Kidney (tissue), 14 donors: ENCODE results near the gene CCNY. TPM values are rescaled to one million over a fixed set of nuclear protein-coding genes. Genes with fewer than 3 reads are reported as not detected.

Experiments used
- DNase-seq, 5 donors: peaks; one replicate each; pipeline ENCODE4 v3.0.0-alpha.2; 2013 to 2020
- FAIRE-seq: peaks from 2 replicates; lab custom pipeline; 2012; peaks lifted over from hg19 to GRCh38; lab: Jason Lieb, UNC
- H3K27ac ChIP-seq, 2 donors: one replicate each; pipeline ENCODE4 v1.7.0; 2013; ENCODE audit warnings: low read depth in 2 of 2, low read length in 2 of 2, inconsistent platforms in 1 of 2
- H3K27me3 ChIP-seq: one replicate; pipeline ENCODE4 v1.7.1; 2013; ENCODE audit warnings: low read length, inconsistent platforms; ENCODE audit not compliant: control insufficient read depth, insufficient read depth
- H3K36me3 ChIP-seq, 3 donors: one replicate each; pipeline versions ENCODE4 v1.7.0 to v1.7.1; 2013; ENCODE audit warnings: low read length in 3 of 3, control low read depth in 1 of 3, inconsistent platforms in 1 of 3; ENCODE audit not compliant: insufficient read depth in 3 of 3, control insufficient read depth in 2 of 3
- H3K4me1 ChIP-seq, 3 donors: one replicate each; pipeline versions ENCODE4 v1.7.0 to v1.7.1; 2013; ENCODE audit warnings: low read length in 3 of 3, inconsistent platforms in 1 of 3, low read depth in 1 of 3; ENCODE audit not compliant: control insufficient read depth in 2 of 3, insufficient read depth in 2 of 3
- H3K4me3 ChIP-seq, 3 donors: one replicate each; pipeline versions ENCODE4 v1.7.0 to v1.8.1; 2013; ENCODE audit warnings: low read length in 3 of 3, control low read depth in 1 of 3, inconsistent platforms in 1 of 3
- H3K9ac ChIP-seq, 3 donors: one replicate each; pipeline versions ENCODE4 v1.7.0 to v1.7.1; 2013; ENCODE audit warnings: low read length in 3 of 3, control low read depth in 1 of 3, inconsistent platforms in 1 of 3
- H3K9me3 ChIP-seq, 3 donors: one replicate each; pipeline versions ENCODE4 v1.7.0 to v1.7.1; 2013; ENCODE audit warnings: low read length in 3 of 3, control low read depth in 1 of 3, inconsistent platforms in 1 of 3; ENCODE audit not compliant: control insufficient read depth in 2 of 3, insufficient read depth in 1 of 3
- CTCF ChIP-seq: IDR thresholded peaks from 3 replicates; pipeline ENCODE4 v1.5.1; 2012; ENCODE audit warnings: mild to moderate bottlenecking, moderate library complexity, borderline replicate concordance; ENCODE audit not compliant: insufficient read depth; ENCODE audit errors: extremely low read depth
- intact Hi-C: fragments of 100-400 bp; cut with DNase I; formaldehyde crosslinking; loops from one replicate; pipeline ENCODE4 v1.11.1; 2022
- polyA plus RNA-seq: library from polyadenylated mRNA; stranded (reverse); fragments of 350-450 nt; fragmentation: Illumina TruSeq; extraction: RNeasy Lipid Tissue Mini Kit (QIAGEN cat#74804); gene quantifications from one replicate; pipeline ENCODE4 v1.2.3, GENCODE V29; 2014; ENCODE audit warnings: low read depth, low replicate concordance; ENCODE audit not compliant: insufficient read depth
- total RNA-seq: library from RNA; stranded (reverse); fragmentation: NEBNext Ultra II Directional; extraction: Animal tissue kit (Norgen Biotek cat#: 25700); gene quantifications from one replicate; pipeline ENCODE4 v1.2.1, GENCODE V29; 2021
- donor health status: control.
- donor health status: control.
- donor health status: control.
- donor health status: control.
- donor health status: control.
- donor health status: DM: yes; HTN: yes; CAD: no.
- donor health status: Normal renal cell carcinoma (clear cell type).

Gene CCNY
- total and polyA plus RNA-seq, 2 donors from 2014 or later = 45.6 to 77.2 TPM

GRCh38 chr10:35341521-35341920, 5.2 kb downstream of the CCNY start:
- H3K4me1 ChIP-seq = peaks cover 0 to 20% (median 7%) of the 10 kb centered on the region in 3 donors

DNA sequence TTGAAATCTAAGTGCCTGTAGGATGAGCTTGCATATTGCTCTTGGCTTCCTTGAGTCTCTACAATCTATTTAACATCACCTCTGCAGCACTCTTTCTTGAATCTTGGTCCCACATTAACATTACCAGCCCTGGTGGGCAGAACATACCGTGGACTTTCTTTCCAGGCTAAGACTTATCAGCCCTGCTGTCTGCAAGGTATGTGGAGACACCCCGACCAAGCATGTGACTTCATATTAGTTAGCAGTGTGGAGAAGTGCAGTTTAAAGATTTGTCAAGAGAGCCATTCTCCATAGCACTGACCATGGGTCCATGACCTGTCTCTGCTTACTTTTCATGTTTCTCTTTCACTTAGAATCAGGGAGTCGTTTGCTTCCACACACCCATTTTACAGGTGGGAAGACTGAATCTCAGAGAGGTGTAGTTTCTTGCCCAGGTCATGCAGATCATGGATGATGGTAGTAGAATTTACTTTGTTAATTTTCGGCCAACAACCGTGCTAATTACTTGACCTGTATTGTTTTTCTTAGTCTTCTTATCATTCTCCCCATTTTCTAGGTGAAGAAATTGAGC, 6.0 kb downstream of the CCNY start:
- H3K27me3 ChIP-seq = no peaks in the 10 kb centered on the region
- intact Hi-C loops = no loop called here
- H3K27ac ChIP-seq = no peak overlapping the region
- DNase-seq (no peak), FAIRE-seq (no peak)
- no peak overlapping the region for H3K9ac ChIP-seq
- no peaks in the 10 kb centered on the region for H3K36me3 ChIP-seq
- H3K4me3 ChIP-seq = no peak overlapping the region
- no peak for TF ChIP-seq CTCF
- no peaks in the 10 kb centered on the region for H3K9me3 ChIP-seq
- peaks cover 0 to 20% (median 14%) of the 10 kb centered on the region in 3 donors for H3K4me1 ChIP-seq

More at GRCh38 chr10:35341521-35341920, 5.2 kb downstream of the CCNY start:
- peak overlapping the region in 1 of 2 donors; percentile 15 for H3K27ac ChIP-seq
- no peak overlapping the region for H3K4me3 ChIP-seq
- H3K9me3 ChIP-seq = no peaks in the 10 kb centered on the region
- no peaks in the 10 kb centered on the region for H3K36me3 ChIP-seq
- H3K9ac ChIP-seq = no peak overlapping the region
- DNase-seq (no peak), FAIRE-seq (no peak)
- TF ChIP-seq CTCF = no peak
- intact Hi-C loops = no loop called here
- no peaks in the 10 kb centered on the region for H3K27me3 ChIP-seq

- Histone ChIP-seq H3K9ac (no peak overlapping the region), H3K36me3 (no peaks in the 10 kb centered on the region), H3K27me3 (no peaks in the 10 kb centered on the region), H3K4me1 (peaks cover 0 to 28% (median 19%) of the 10 kb centered on the region in 3 donors), H3K4me3 (no peak overlapping the region), H3K27ac (no peak overlapping the region), H3K9me3 (no peaks in the 10 kb centered on the region)
- no peak for FAIRE-seq
- no peak for DNase-seq
- intact Hi-C loops = no loop called here
- no peak for TF ChIP-seq CTCF
These were observed 7.4 kb downstream of the CCNY start for GRCh38 chr10:35343739-35344138.

GRCh38 chr10:35345383-35345742, 9.1 kb downstream of the CCNY start:
- no peaks in the 10 kb centered on the region for H3K36me3 ChIP-seq
- peaks cover 0 to 30% (median 21%) of the 10 kb centered on the region in 3 donors for H3K4me1 ChIP-seq
- no peak overlapping the region for H3K9ac ChIP-seq
- no peaks in the 10 kb centered on the region for H3K9me3 ChIP-seq
- intact Hi-C loops = no loop called here
- no peaks in the 10 kb centered on the region for H3K27me3 ChIP-seq
- no peak for TF ChIP-seq CTCF
- H3K4me3 ChIP-seq = no peak overlapping the region
- no peak for DNase-seq
- no peak overlapping the region for H3K27ac ChIP-seq
- FAIRE-seq = no peak
